Measurements from ENCODE around the gene QSER1.
"Not testable (repeated sequence)": the region's sequence is repeated elsewhere in the genome, so short reads cannot be mapped to it uniquely, and the experiment has no call there.

Gene QSER1

GRCh38 chr11:32892355-32893092 lies at the start of gene QSER1:
Gene QSER1, plus strand, starts transcription at chr11:32892811. Its CDS starts 315 bp downstream, at chr11:32893126.
- peak; percentile 77 for DNase-seq

- no peak for DNase-seq
Measured at GRCh38 chr11:32843544-32843943, 49.1 kb upstream of the QSER1 start.

- no peak for DNase-seq
Measured at GRCh38 chr11:32847511-32847910, 45.1 kb upstream of the QSER1 start.

- DNase-seq: no peak
Measured at GRCh38 chr11:32849761-32850160, 42.9 kb upstream of the QSER1 start.

- no peak for DNase-seq
Measured at GRCh38 chr11:32851251-32851650, 41.4 kb upstream of the QSER1 start.

GRCh38 chr11:32852207-32852606 lies 40.4 kb upstream of the QSER1 start:
- no peak for DNase-seq

- DNase-seq: no peak
Measured at GRCh38 chr11:32855601-32856000, 37.0 kb upstream of the QSER1 start.

GRCh38 chr11:32858731-32859130 lies 33.9 kb upstream of the QSER1 start:
- no peak for DNase-seq

- DNase-seq: no peak
Measured at GRCh38 chr11:32861850-32862577, 30.6 kb upstream of the QSER1 start.

- no peak for DNase-seq
Measured at GRCh38 chr11:32864555-32864954, 28.1 kb upstream of the QSER1 start.

- DNase-seq: not testable (repeated sequence)
Measured at GRCh38 chr11:32868752-32869151, 23.9 kb upstream of the QSER1 start.

- peak; percentile 36 for DNase-seq
Measured at GRCh38 chr11:32870676-32871075, 21.9 kb upstream of the QSER1 start.

- DNase-seq: no peak
Measured at GRCh38 chr11:32874132-32874531, 18.5 kb upstream of the QSER1 start.

GRCh38 chr11:32881286-32881685 lies 11.3 kb upstream of the QSER1 start:
- no peak for DNase-seq

- DNase-seq: no peak
Measured at GRCh38 chr11:32883421-32883820, 9.2 kb upstream of the QSER1 start.

- DNase-seq: no peak
Measured at GRCh38 chr11:32884023-32884422, 8.6 kb upstream of the QSER1 start.

- DNase-seq: no peak
Measured at GRCh38 chr11:32884770-32885384, 7.7 kb upstream of the QSER1 start.

GRCh38 chr11:32885556-32885955 lies 7.1 kb upstream of the QSER1 start:
- no peak for DNase-seq

GRCh38 chr11:32886180-32886579 lies 6.4 kb upstream of the QSER1 start:
- no peak for DNase-seq

- DNase-seq: not testable (repeated sequence)
Measured at GRCh38 chr11:32887707-32888383, 4.8 kb upstream of the QSER1 start.

- not testable (repeated sequence) for DNase-seq
Measured at GRCh38 chr11:32888384-32888710, 4.3 kb upstream of the QSER1 start.

- no peak for DNase-seq
Measured at GRCh38 chr11:32888805-32889204, 3.8 kb upstream of the QSER1 start.

- no peak for DNase-seq
Measured at GRCh38 chr11:32890843-32891656, 1.6 kb upstream of the QSER1 start.
